IgD-negative memory B cell (primary cell): ENCODE data around the gene CPLX1. TPM values are rescaled to one million over a fixed set of nuclear protein-coding genes. Genes with fewer than 3 reads are reported as not detected.
A peak's percentile ranks its signal among the peaks of the same experiment; 100 is the strongest.
"Not testable (repeated sequence)": the region's sequence is repeated elsewhere in the genome, so short reads cannot be mapped to it uniquely, and the experiment has no call there.

Source experiments
- H3K27ac Mint-ChIP-seq, 3 donors: one replicate each; pipeline ENCODE4 v1.8.0; 2020 to 2022; ENCODE audit warnings: mild to moderate bottlenecking in 3 of 3, mixed read lengths in 3 of 3, moderate library complexity in 1 of 3
- H3K27me3 Mint-ChIP-seq: one replicate; pipeline ENCODE4 v1.8.0; 2021; ENCODE audit warnings: mixed read lengths
- H3K36me3 Mint-ChIP-seq: one replicate; pipeline ENCODE4 v1.8.0; 2020; ENCODE audit warnings: mild to moderate bottlenecking, mixed read lengths
- H3K4me1 Mint-ChIP-seq, 3 donors: one replicate each; pipeline ENCODE4 v1.8.0; 2020 to 2022; ENCODE audit warnings: mixed read lengths in 3 of 3, mild to moderate bottlenecking in 1 of 3
- H3K4me3 Mint-ChIP-seq, 4 donors: one replicate each; pipeline ENCODE4 v1.8.0; 2020 to 2022; ENCODE audit warnings: mild to moderate bottlenecking in 4 of 4, mixed read lengths in 4 of 4, moderate library complexity in 3 of 4
- H3K9me3 Mint-ChIP-seq, 3 donors: one replicate each; pipeline ENCODE4 v1.8.0; 2020 to 2021; ENCODE audit warnings: mixed read lengths in 3 of 3, mild to moderate bottlenecking in 1 of 3
- polyA plus RNA-seq: library from polyadenylated mRNA; unstranded; fragments of 300-500 nt; fragmentation: Illumina TruSeq; gene quantifications from one replicate; pipeline ENCODE4 v1.2.3, GENCODE V29; 2021

The CPLX1 gene
- polyA plus RNA-seq, 1 donor from 2014 or later = not detected

DNA sequence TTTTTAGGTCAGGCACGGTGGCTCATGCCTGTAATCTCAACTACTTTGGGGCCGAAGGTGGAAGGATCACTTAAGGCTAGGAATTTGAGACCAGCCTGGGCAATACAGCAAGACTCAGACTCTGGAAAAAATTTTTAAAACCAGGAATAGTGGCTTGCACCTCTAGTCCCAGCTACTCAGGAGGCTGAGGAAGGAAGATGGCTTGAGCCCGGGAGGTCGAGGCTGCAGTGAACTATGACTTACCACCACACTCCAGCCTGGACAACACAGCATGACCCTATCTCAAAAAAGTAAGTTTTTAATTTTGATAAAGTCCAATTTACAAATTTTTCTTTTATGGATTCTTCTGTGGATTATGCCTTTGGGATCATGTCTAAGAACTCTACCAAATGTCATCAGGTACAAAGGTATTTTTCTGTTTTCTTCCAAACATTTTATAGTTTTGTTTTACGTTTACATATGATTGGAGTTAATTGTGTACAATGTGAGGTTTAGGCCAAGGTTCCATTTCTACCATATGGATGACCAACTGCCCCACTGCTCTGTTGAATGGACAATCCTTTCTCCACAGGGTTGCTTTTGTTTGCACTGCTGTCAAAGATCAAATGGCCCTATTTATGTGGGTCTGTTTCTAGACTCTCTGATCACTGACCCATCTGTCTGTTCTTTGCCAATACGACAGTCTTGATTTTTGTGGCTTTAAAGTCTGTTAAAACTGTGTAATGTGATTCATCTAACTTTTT, 48.2 kb downstream of the CPLX1 start:
- H3K4me3 Mint-ChIP-seq = peak overlapping the region in 1 of 4 donors; percentile 97
- peaks cover 9% of the 10 kb centered on the region for H3K36me3 Mint-ChIP-seq

DNA sequence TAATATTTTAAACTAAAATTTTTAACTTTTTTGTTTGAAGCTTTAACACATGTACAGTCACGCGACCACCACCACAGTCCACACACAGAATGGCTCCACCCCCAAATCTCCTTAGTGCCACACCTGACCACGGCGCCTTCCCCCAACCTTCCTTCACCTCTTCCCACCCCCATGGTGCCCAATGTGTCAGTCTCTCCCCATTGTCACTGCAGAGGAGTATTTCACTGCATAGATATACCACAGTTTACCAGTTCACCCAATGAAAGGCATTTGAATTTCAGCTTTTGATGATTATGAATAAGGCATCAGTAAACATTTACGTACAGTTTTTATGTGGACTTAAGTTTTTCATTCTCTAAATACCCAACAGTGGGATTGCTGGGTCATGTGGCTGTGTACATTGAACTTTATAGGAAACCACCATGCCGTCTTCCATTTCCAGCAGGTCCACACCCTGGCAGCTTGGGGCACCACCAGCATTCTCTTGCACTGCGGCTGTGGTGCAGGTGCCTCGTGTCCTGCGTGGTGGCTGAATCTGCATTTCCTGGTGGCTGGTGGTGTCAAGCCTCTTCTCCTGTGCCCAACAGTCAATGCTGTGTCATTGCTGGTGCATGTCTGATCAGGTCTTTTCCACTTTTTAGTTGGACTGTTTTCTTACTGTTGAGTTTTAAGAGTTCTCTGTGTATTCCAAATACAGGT, 49.0 kb downstream of the CPLX1 start:
- Mint-ChIP-seq H3K36me3 (peaks cover 9% of the 10 kb centered on the region), H3K27ac (peak overlapping the region in 1 of 3 donors; percentile 10), H3K9me3 (no peaks in the 10 kb centered on the region), H3K27me3 (no peaks in the 10 kb centered on the region), H3K4me3 (no peak overlapping the region), H3K4me1 (peaks cover 21 to 37% (median 24%) of the 10 kb centered on the region in 3 donors)

More for the DNA sequence above, 48.2 kb downstream of the CPLX1 start:
- Mint-ChIP-seq H3K4me1 (peaks cover 24 to 39% (median 25%) of the 10 kb centered on the region in 3 donors), H3K27me3 (no peaks in the 10 kb centered on the region), H3K27ac (peak overlapping the region in 1 of 3 donors; percentile 35), H3K9me3 (no peaks in the 10 kb centered on the region)

- peak overlapping the region in 1 of 4 donors; percentile 21 for H3K4me3 Mint-ChIP-seq
- H3K4me1 Mint-ChIP-seq = peaks cover 18 to 34% (median 24%) of the 10 kb centered on the region in 3 donors
- not testable (repeated sequence) for H3K27me3 Mint-ChIP-seq, H3K36me3 Mint-ChIP-seq, H3K9me3 Mint-ChIP-seq
- peak overlapping the region in 1 of 3 donors; percentile 68 for H3K27ac Mint-ChIP-seq
Observed at GRCh38 chr4:775485-775884, 50.4 kb downstream of the CPLX1 start.

DNA sequence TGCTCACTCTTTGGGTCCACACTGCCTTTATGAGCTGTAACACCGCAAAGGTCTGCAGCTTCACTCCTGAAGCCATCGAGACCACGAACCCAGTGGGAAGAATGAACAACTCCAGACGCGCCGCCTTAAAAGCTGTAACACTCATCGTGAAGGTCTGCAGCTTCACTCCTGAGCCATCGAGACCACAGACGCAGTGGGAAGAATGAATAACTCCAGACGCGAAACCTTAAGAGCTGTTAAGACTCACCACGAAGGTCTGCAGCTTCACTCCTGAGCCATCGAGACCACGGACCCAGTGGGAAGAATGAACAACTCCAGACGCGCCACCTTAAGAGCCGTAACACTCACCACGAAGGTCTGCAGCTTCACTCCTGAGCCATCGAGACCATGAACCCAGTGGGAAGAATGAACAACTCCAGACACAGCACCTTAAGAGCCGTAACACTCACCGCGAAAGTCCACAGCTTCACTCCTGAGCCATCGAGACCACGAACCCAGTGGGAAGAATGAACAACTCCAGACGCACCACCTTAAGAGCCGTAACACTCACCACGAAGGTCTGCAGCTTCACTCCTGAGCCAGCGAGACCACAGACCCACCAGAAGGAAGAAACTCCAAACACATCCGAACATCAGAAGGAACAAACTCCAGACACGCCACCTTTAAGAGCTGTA, 51.4 kb downstream of the CPLX1 start:
- Mint-ChIP-seq H3K27ac (peak overlapping the region in 2 of 3 donors; percentile 39 to 73), H3K4me1 (peaks cover 11 to 26% (median 24%) of the 10 kb centered on the region in 3 donors), H3K36me3 (peaks cover 11% of the 10 kb centered on the region)
- H3K27me3 Mint-ChIP-seq, H3K4me3 Mint-ChIP-seq, H3K9me3 Mint-ChIP-seq: not testable (repeated sequence)

- no peaks in the 10 kb centered on the region for H3K27me3 Mint-ChIP-seq
- peaks cover 11 to 24% (median 22%) of the 10 kb centered on the region in 3 donors for H3K4me1 Mint-ChIP-seq
- H3K9me3 Mint-ChIP-seq = no peaks in the 10 kb centered on the region
- H3K27ac Mint-ChIP-seq = no peak overlapping the region
- no peak overlapping the region for H3K4me3 Mint-ChIP-seq
- H3K36me3 Mint-ChIP-seq = peaks cover 11% of the 10 kb centered on the region
Observed at GRCh38 chr4:773214-773613, 52.7 kb downstream of the CPLX1 start.

- H3K27me3 Mint-ChIP-seq = no peaks in the 10 kb centered on the region
- no peaks in the 10 kb centered on the region for H3K9me3 Mint-ChIP-seq
- H3K27ac Mint-ChIP-seq = no peak overlapping the region
- peaks cover 11% of the 10 kb centered on the region for H3K36me3 Mint-ChIP-seq
- no peak overlapping the region for H3K4me3 Mint-ChIP-seq
- H3K4me1 Mint-ChIP-seq = peaks cover 11 to 23% (median 18%) of the 10 kb centered on the region in 3 donors
Observed at GRCh38 chr4:772776-773175, 53.2 kb downstream of the CPLX1 start.

DNA sequence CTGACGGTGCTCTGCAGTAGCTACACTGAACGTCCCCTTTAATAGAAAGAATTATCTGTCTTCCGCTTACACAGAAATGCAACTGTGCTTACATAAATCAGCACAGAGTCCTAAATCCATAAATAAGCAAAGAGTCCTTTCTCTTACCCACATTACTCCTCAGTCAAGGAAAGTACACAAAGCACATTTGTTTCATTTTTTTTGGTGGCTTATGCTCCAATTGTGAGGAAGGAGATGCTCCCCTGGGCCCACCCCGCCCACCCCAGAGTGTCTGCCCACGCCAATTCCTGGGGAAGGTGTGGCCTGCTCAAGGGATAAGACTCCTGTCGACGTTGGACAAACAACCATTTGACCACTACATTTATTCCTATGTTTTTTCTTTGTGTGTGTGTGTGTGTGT, 53.8 kb downstream of the CPLX1 start:
- Mint-ChIP-seq H3K4me1 (peaks cover 9 to 20% (median 13%) of the 10 kb centered on the region in 3 donors), H3K27me3 (no peaks in the 10 kb centered on the region), H3K27ac (no peak overlapping the region), H3K9me3 (no peaks in the 10 kb centered on the region), H3K4me3 (peak overlapping the region in 1 of 4 donors; percentile 44), H3K36me3 (peaks cover 9% of the 10 kb centered on the region)

DNA sequence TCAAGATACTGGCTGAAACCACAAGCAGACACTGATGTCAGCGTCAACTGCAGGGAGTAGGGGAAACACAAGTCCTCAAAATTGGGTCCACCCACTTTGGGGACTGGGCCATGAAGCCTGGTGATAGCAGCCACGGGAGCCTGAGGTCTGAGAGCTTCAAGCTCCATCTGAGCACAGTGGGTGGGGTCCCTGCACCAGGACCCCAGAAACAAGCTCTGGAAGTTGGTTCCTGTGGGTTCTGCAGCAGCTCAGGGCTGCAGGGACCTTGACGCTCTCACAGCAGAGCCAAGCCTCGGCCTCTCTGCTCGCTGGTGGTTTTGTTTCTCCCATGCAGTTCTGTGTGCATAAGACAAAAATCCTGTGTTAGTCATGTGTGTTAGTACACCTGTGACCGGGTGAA, 54.5 kb downstream of the CPLX1 start:
- H3K9me3 Mint-ChIP-seq = no peaks in the 10 kb centered on the region
- no peak overlapping the region for H3K27ac Mint-ChIP-seq
- H3K4me1 Mint-ChIP-seq = peaks cover 6 to 16% (median 13%) of the 10 kb centered on the region in 3 donors
- peaks cover 9% of the 10 kb centered on the region for H3K36me3 Mint-ChIP-seq
- H3K4me3 Mint-ChIP-seq = peak overlapping the region in 1 of 4 donors; percentile 28
- H3K27me3 Mint-ChIP-seq = no peaks in the 10 kb centered on the region

GRCh38 chr4:770022-770421, 55.9 kb downstream of the CPLX1 start:
- Mint-ChIP-seq H3K27me3 (no peaks in the 10 kb centered on the region), H3K27ac (no peak overlapping the region), H3K9me3 (no peaks in the 10 kb centered on the region), H3K36me3 (peaks cover 6% of the 10 kb centered on the region), H3K4me3 (no peak overlapping the region), H3K4me1 (peaks cover 6 to 12% (median 9%) of the 10 kb centered on the region in 3 donors)

GRCh38 chr4:769511-769910, 56.4 kb downstream of the CPLX1 start:
- Mint-ChIP-seq H3K4me1 (peaks cover 2 to 11% (median 6%) of the 10 kb centered on the region in 3 donors), H3K36me3 (peaks cover 6% of the 10 kb centered on the region), H3K9me3 (no peaks in the 10 kb centered on the region), H3K27ac (no peak overlapping the region), H3K4me3 (no peak overlapping the region), H3K27me3 (no peaks in the 10 kb centered on the region)

- Mint-ChIP-seq H3K9me3 (no peaks in the 10 kb centered on the region), H3K27ac (no peak overlapping the region), H3K4me1 (peaks cover 0 to 8% (median 6%) of the 10 kb centered on the region in 3 donors), H3K27me3 (no peaks in the 10 kb centered on the region), H3K36me3 (peaks cover 5% of the 10 kb centered on the region), H3K4me3 (no peak overlapping the region)
Observed at GRCh38 chr4:768995-769394, 56.9 kb downstream of the CPLX1 start.

GRCh38 chr4:768076-768475, 57.9 kb downstream of the CPLX1 start:
- H3K36me3 Mint-ChIP-seq = peaks cover 3% of the 10 kb centered on the region
- no peak overlapping the region for H3K4me3 Mint-ChIP-seq
- H3K27ac Mint-ChIP-seq = no peak overlapping the region
- no peaks in the 10 kb centered on the region for H3K9me3 Mint-ChIP-seq
- peaks cover 0 to 12% (median 6%) of the 10 kb centered on the region in 3 donors for H3K4me1 Mint-ChIP-seq
- H3K27me3 Mint-ChIP-seq = no peaks in the 10 kb centered on the region

DNA sequence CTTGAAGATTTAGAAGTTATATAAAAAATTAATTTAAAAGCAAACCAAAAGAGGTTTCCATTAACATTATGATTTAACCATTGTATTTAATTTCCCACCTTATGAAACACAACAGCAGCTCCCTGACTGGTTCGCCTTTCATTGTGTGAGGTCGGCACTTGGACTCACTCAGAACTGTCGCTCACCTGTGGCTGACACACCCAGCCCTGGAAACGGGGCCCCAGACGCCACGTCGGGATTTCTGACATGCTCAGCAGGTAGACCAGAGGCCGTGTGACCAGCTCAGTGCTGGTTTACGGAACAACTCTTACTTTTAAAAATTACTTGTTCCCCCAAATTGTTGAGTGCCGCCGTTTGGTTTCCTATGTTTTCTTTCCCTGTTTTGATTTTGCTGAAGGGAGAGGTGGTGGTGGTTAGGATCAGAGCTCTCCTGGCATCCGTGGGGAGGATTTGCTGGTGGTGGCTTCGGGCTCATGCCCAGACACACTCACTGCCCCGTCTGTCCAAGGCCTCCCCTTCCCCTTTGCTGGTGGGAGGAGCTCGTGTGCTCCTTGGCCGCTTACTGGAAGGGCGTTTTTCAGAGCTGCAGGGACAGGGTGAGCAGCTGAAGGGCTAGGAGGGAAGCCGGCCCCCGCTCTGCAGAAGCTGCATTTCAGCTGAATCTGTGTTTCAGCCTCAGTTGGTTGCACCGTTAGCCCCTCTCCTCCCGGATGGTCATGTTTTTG, 59.2 kb downstream of the CPLX1 start:
- Mint-ChIP-seq H3K27ac (no peak overlapping the region), H3K9me3 (no peaks in the 10 kb centered on the region), H3K4me1 (peaks cover 0 to 14% (median 1%) of the 10 kb centered on the region in 3 donors), H3K4me3 (no peak overlapping the region), H3K27me3 (no peaks in the 10 kb centered on the region), H3K36me3 (peaks cover 3% of the 10 kb centered on the region)

GRCh38 chr4:766152-766515, 59.8 kb downstream of the CPLX1 start:
- H3K27me3 Mint-ChIP-seq = no peaks in the 10 kb centered on the region
- H3K4me3 Mint-ChIP-seq = no peak overlapping the region
- peaks cover 3% of the 10 kb centered on the region for H3K36me3 Mint-ChIP-seq
- no peaks in the 10 kb centered on the region for H3K9me3 Mint-ChIP-seq
- H3K4me1 Mint-ChIP-seq = peaks cover 0 to 14% (median 0%) of the 10 kb centered on the region in 3 donors
- peak overlapping the region in 1 of 3 donors; percentile 2 for H3K27ac Mint-ChIP-seq
